Caco-2 (cell line): ENCODE data around the gene E2F6. TPM values are rescaled to one million over a fixed set of nuclear protein-coding genes. Genes with fewer than 3 reads are reported as not detected.

Experiments used
- BruUV-seq: library from RNA; stranded (reverse); fragments of 400-500 nt; replicated peaks from 2 replicates; lab custom pipeline; 2021; lab: Mats Ljungman, UMichigan
- CTCF ChIA-PET: fragments of 300-600 bp; sonication (Branson Sonifier 250); formaldehyde crosslinking; loops from one replicate; lab custom pipeline; 2022; ENCODE audit warnings: antibody characterized with exemption; lab: Charles Lee
- POLR2A ChIA-PET: fragments of 300-600 bp; sonication (Branson Sonifier 250); formaldehyde crosslinking; loops from one replicate; lab custom pipeline; 2022; ENCODE audit warnings: antibody characterized with exemption; lab: Charles Lee
- DNase-seq, 2 experiments: peaks; one replicate each; pipeline versions ENCODE4 v3.0.0 to v3.0.0-alpha.2; 2020 to 2022
- H3K27me3 ChIP-seq: replicated peaks from 2 replicates; pipeline ENCODE4 v1.6.0; 2011; ENCODE audit warnings: low read length; ENCODE audit not compliant: control insufficient read depth, insufficient read depth
- H3K36me3 ChIP-seq: 2 replicates; pipeline ENCODE4 v1.5.1; 2011; ENCODE audit warnings: low read length; ENCODE audit not compliant: control insufficient read depth, insufficient read depth
- H3K4me1 ChIP-seq: fragments of 250-450 bp; sonication (Bioruptor Pico); 2 replicates; pipeline ENCODE4 v1.5.1; 2020; ENCODE audit warnings: mild to moderate bottlenecking
- H3K4me3 ChIP-seq: 2 replicates; pipeline ENCODE4 v1.5.1; 2011; ENCODE audit warnings: low read depth, mild to moderate bottlenecking, control low read depth, low read length
- H3K9me3 ChIP-seq: fragments of 250-450 bp; sonication (Bioruptor Pico); 2 replicates; pipeline ENCODE4 v1.5.1; 2020; ENCODE audit warnings: mild to moderate bottlenecking, moderate library complexity
- H3K27ac Mint-ChIP-seq: one replicate; pipeline ENCODE4 v1.8.0; 2022; ENCODE audit warnings: mixed read lengths; ENCODE audit not compliant: unreplicated experiment
- H3K27me3 Mint-ChIP-seq: one replicate; pipeline ENCODE4 v1.8.0; 2022; ENCODE audit warnings: mixed read lengths; ENCODE audit not compliant: insufficient read depth, unreplicated experiment
- H3K36me3 Mint-ChIP-seq: one replicate; pipeline ENCODE4 v1.8.0; 2022; ENCODE audit warnings: mild to moderate bottlenecking, mixed read lengths; ENCODE audit not compliant: insufficient read depth, unreplicated experiment
- H3K4me1 Mint-ChIP-seq: one replicate; pipeline ENCODE4 v1.8.0; 2022; ENCODE audit warnings: low read depth, mixed read lengths; ENCODE audit not compliant: unreplicated experiment
- H3K4me3 Mint-ChIP-seq: one replicate; pipeline ENCODE4 v1.8.0; 2022; ENCODE audit warnings: mild to moderate bottlenecking, moderate library complexity, mixed read lengths; ENCODE audit not compliant: unreplicated experiment
- H3K9me3 Mint-ChIP-seq: one replicate; pipeline ENCODE4 v1.8.0; 2022; ENCODE audit warnings: mixed read lengths; ENCODE audit not compliant: unreplicated experiment
- intact Hi-C: fragments of 100-400 bp; cut with micrococcal nuclease; formaldehyde crosslinking; loops from one replicate; pipeline ENCODE4 v1.10.0; 2022; ENCODE audit not compliant: unreplicated experiment
- total RNA-seq: library from RNA; stranded (reverse); gene quantifications from 2 replicates; pipeline ENCODE4 v1.2.3, GENCODE V29; 2022
- TF ChIP-seq, protein P1 (sequence below), 2 experiments: fragments of 200-600 bp in 1 of 2; IDR thresholded peaks; 1 replicate in 1 of 2; 2 replicates in 1 of 2; pipeline versions ENCODE4 v1.5.1 to v1.8.0; 2011 to 2022; ENCODE audit warnings: antibody characterized with exemption in 1 of 2, control low read depth in 1 of 2, inconsistent platforms in 1 of 2, low read depth in 1 of 2, low read length in 1 of 2, mild to moderate bottlenecking in 1 of 2, moderate library complexity in 1 of 2; ENCODE audit not compliant: insufficient read depth in 1 of 2, severe bottlenecking in 1 of 2, unreplicated experiment in 1 of 2

E2F6 gene
- total RNA-seq, 1 experiment from 2014 or later: 44.5 TPM

DNA sequence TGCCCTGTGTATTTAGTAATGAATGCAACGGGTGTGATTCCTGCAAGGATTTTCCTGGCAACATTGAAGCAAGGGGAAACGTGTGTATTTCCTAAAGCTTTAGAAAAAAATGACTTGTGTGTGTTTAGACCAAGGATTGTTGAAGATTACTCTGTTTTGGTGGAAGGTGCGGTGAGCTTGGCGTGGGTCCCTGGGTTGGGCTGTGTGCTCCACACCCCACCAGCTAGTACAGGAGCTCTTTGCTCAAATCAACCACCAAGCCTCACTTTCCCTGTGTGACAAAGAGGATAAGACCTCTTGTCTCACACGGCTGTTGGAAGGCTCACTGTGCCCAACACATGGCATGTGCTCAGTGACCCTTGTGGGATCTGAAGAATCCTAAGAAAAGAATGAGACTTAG lies 46.5 kb upstream of the E2F6 start:
- H3K4me3 Mint-ChIP-seq: no peak overlapping the region
- Histone ChIP-seq H3K36me3 (no peaks in the 10 kb centered on the region), H3K27me3 (no peaks in the 10 kb centered on the region; the same call in 1 of the 2 replicates), H3K4me3 (no peak overlapping the region), H3K4me1 (no peaks in the 10 kb centered on the region), H3K9me3 (no peaks in the 10 kb centered on the region)
- POLR2A ChIA-PET: no interaction called here
- no peaks in the 10 kb centered on the region for H3K9me3 Mint-ChIP-seq
- intact Hi-C loops: no loop called here
- no peak overlapping the region for H3K27ac Mint-ChIP-seq
- CTCF ChIA-PET: no interaction called here
- no peaks in the 10 kb centered on the region for H3K4me1 Mint-ChIP-seq
- TF ChIP-seq, protein P1, sequence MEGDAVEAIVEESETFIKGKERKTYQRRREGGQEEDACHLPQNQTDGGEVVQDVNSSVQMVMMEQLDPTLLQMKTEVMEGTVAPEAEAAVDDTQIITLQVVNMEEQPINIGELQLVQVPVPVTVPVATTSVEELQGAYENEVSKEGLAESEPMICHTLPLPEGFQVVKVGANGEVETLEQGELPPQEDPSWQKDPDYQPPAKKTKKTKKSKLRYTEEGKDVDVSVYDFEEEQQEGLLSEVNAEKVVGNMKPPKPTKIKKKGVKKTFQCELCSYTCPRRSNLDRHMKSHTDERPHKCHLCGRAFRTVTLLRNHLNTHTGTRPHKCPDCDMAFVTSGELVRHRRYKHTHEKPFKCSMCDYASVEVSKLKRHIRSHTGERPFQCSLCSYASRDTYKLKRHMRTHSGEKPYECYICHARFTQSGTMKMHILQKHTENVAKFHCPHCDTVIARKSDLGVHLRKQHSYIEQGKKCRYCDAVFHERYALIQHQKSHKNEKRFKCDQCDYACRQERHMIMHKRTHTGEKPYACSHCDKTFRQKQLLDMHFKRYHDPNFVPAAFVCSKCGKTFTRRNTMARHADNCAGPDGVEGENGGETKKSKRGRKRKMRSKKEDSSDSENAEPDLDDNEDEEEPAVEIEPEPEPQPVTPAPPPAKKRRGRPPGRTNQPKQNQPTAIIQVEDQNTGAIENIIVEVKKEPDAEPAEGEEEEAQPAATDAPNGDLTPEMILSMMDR (IDR thresholded peaks at IDR 0.05; ENCODE audit: insufficient read depth in 1 of 2, low read depth in 1 of 2, low read length in 1 of 2, severe bottlenecking in 1 of 2, unreplicated experiment in 1 of 2): no peak
- H3K27me3 Mint-ChIP-seq: no peaks in the 10 kb centered on the region
- no peak for DNase-seq
- no TSS peak for BruUV-seq
- no peaks in the 10 kb centered on the region for H3K36me3 Mint-ChIP-seq

DNA sequence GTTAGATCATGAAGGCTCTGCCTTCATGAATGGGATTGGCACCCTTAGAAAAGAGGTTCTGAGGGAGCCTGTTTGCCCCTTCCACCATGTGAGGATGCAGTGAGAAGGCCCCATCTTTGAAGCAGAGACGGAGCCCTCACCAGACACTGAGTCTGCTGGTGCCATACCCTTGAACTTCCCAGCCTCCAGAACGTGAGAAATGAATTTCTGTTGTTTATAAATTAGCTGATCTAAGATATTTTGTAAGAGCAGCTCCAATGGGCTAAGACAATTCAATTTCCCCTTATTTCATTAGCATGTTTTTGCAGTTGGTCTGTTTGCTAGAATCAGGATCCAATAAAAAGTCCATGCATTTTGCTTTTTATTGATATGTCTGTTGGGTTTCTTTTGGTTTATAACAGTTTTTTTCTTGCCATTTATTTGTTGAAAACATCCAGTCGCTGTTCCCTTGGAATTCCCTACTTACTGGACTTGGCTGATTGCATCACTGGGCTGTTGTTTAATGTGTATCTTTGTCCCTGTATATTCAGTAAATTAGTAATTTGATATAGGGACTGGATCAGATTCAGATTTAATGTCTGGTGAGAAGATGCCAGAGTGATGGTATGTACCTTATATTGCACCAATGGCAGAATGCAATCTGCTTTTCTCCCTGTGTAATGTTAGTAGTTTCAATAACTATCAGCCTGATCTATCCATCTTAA lies 43.8 kb upstream of the E2F6 start:
- TF ChIP-seq, protein P1 (IDR thresholded peaks at IDR 0.05; ENCODE audit: insufficient read depth in 1 of 2, low read depth in 1 of 2, low read length in 1 of 2, severe bottlenecking in 1 of 2, unreplicated experiment in 1 of 2): no peak

DNA sequence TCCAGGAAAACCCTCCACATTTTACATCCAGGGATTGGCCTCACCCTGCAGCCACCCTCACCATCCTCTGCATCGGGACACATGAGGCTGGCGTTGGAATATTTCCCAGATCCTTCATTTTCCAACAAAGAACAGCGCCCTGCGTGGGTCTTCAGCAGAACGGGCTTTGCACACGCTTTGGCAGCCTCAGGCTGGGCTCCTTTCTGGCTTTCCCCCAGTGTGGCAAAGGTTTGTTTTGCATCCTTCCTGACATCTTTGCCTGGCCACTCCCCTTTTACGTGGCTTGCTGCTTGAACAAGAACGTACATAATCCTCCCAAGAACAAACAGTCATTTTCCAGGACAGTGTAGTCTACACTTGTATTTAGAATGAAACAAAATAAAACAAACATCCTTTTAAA lies 42.3 kb upstream of the E2F6 start:
- Mint-ChIP-seq H3K27ac (no peak overlapping the region), H3K27me3 (no peaks in the 10 kb centered on the region), H3K9me3 (peaks cover 5% of the 10 kb centered on the region), H3K4me3 (no peak overlapping the region), H3K4me1 (no peaks in the 10 kb centered on the region), H3K36me3 (no peaks in the 10 kb centered on the region)
- no peaks in the 10 kb centered on the region; the same call in 1 of the 2 replicates for H3K27me3 ChIP-seq
- no peaks in the 10 kb centered on the region for H3K4me1 ChIP-seq
- TF ChIP-seq, protein P1 (IDR thresholded peaks at IDR 0.05; ENCODE audit: insufficient read depth in 1 of 2, low read depth in 1 of 2, low read length in 1 of 2, severe bottlenecking in 1 of 2, unreplicated experiment in 1 of 2): no peak
- no peak overlapping the region for H3K4me3 ChIP-seq
- intact Hi-C loops: no loop called here
- DNase-seq: no peak
- CTCF ChIA-PET: no interaction called here
- H3K9me3 ChIP-seq: no peaks in the 10 kb centered on the region
- no TSS peak for BruUV-seq
- POLR2A ChIA-PET: no interaction called here
- H3K36me3 ChIP-seq: no peaks in the 10 kb centered on the region

More for the DNA sequence above, 43.8 kb upstream of the E2F6 start:
- H3K27me3 ChIP-seq: no peaks in the 10 kb centered on the region; the same call in 1 of the 2 replicates
- Mint-ChIP-seq H3K36me3 (no peaks in the 10 kb centered on the region), H3K27me3 (no peaks in the 10 kb centered on the region), H3K9me3 (no peaks in the 10 kb centered on the region), H3K4me1 (no peaks in the 10 kb centered on the region), H3K4me3 (no peak overlapping the region), H3K27ac (no peak overlapping the region)
- no peaks in the 10 kb centered on the region for H3K4me1 ChIP-seq
- H3K4me3 ChIP-seq: no peak overlapping the region
- H3K9me3 ChIP-seq: no peaks in the 10 kb centered on the region
- DNase-seq: no peak
- CTCF ChIA-PET: no interaction called here
- H3K36me3 ChIP-seq: no peaks in the 10 kb centered on the region
- intact Hi-C loops: no loop called here
- no TSS peak for BruUV-seq
- POLR2A ChIA-PET: no interaction called here
